Caki2 (cell line): ENCODE measurements around the gene RWDD4. TPM values are rescaled to one million over a fixed set of nuclear protein-coding genes. Genes with fewer than 3 reads are reported as not detected.
"Not testable (repeated sequence)": the region's sequence is repeated elsewhere in the genome, so short reads cannot be mapped to it uniquely, and the experiment has no call there.

Source experiments
- DNase-seq: peaks from one replicate; pipeline ENCODE4 v3.0.0-alpha.2; 2015; ENCODE audit warnings: low read depth
- in situ Hi-C: cut with HindIII; loops from 2 replicates; pipeline ENCODE4 v1.10.0; 2016; ENCODE audit warnings: low sequenced_read_pairs, low pct_unique_long_range_greater_than_20kb, mixed read lengths
- total RNA-seq: library from RNA; depleted of rRNA; stranded (reverse); fragments of >200 nt; shearing (Covaris generic); gene quantifications from 2 replicates; pipeline ENCODE4 v1.2.3, GENCODE V29; 2014; ENCODE audit warnings: low replicate concordance

RWDD4 gene
- total RNA-seq, 1 experiment from 2014 or later = 26.2 TPM

DNA sequence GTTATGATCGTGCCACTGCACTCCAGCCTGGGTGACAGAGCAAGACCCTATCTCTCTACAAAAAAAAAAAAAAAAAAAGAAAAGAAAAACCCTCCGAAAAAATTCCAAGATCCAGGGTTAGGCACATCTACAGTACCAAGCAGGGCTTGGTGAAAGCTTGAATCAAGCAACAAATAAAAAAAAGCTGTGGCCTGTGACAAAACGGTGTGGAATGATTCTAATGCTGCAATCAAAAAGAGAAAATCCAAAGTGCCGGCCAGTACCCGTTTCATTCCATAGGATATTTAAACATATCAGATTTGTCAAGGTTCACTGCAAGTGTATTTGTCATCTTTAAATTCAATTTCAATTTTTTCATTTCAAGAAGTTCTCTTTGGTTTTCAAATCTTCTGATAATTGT lies 20.5 kb downstream of the RWDD4 start:
- no peak for DNase-seq
- in situ Hi-C loops = no loop called here

DNA sequence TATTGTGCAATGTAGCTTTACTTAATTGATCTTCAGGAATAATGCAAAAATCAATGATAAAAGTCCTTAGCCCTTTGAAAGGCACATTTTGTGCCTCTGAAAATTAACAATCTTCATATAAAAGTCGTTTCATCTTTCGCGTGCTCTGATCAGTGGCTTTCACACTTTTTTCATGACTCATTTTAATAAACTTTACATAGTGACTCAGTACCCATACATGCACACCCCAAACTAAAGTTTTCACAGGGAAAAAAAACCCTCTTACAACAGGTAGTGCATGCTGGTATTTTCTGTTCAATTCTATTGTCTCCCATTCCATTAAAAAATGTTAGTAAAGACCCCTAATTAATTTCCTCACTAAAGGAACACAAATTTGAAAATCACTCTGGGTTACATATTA lies 21.5 kb downstream of the RWDD4 start:
- in situ Hi-C loops = no loop called here
- DNase-seq = peak; percentile 33

DNA sequence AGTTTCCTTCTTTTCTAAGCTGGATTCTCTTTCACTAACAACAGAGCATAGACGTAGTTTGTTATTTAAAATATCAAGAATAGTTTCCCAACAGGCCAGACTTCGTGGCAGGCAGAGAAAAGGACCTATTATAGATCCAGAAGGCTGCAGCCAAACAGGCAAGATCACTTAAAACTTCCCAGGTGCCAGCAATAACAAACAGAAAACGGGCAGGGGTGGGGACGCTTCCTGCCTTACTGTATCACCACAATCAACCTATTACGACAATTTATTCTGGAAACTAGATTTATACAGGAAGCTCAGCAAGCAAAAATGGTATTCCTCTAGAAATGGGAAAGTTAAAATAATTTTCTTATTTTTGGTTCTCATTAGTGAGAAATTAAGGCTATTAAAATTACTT lies 22.1 kb downstream of the RWDD4 start:
- in situ Hi-C loops = no loop called here
- no peak for DNase-seq

DNA sequence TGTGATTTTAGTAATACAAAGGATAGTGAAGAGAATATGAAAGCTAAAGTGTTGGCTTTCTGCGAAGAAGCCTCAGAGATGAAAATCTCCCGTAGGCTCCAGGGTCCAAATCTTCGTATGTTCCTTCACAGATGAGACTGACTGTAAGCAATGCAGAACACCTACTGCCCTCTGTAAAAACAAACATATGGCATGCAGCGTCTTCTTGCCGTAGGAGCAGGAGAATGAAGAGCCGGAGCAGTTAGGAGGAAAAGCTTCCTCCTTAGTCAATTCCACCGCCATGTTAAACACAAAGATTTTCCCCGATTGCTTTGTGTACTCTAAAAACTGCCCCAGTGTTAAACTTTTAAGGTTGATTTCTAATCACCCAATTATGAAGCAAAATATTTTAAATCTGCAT lies 22.5 kb downstream of the RWDD4 start:
- peak; percentile 68 for DNase-seq

DNA sequence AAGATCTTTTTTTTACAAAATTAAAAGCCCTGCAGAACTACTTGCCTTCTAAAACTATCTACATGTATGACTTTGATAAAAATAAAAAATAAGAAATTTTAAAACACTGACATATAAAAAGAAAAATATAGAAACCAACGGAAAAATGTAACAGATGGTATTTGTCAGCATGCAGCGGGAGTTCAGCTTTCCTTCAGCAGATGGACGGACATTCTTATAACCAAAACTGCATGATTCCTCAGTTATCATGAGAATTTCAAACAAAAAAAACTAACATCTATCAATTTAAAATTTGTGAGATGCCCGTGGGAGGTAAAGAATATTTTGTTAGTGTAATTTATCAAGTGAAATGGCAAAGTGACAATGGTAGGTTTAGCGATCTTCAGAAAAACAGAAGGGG lies 23.2 kb downstream of the RWDD4 start:
- in situ Hi-C loops = no loop called here
- DNase-seq = no peak

More for the DNA sequence above, 22.5 kb downstream of the RWDD4 start:
- in situ Hi-C loops = no loop called here

DNA sequence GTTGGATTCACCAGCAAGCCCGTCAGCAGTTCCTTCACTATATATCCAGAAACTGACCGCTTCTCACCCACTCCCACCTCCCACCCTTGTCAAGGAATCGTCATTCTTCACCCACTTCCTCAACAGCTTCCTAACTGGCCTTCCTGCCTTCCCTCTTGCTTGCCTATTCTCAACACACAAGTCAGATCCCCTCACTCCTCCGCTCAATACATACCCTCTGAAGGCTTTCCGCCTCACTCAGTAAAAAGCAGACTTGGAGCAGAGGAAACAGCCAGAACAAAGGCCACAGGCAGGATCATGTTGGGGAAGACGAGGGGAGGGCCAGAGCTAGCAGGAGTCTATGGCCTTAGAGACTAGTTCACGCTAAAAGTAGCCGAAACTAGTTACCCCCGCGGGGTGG lies 23.7 kb downstream of the RWDD4 start:
- DNase-seq = no peak
- in situ Hi-C loops = no loop called here

DNA sequence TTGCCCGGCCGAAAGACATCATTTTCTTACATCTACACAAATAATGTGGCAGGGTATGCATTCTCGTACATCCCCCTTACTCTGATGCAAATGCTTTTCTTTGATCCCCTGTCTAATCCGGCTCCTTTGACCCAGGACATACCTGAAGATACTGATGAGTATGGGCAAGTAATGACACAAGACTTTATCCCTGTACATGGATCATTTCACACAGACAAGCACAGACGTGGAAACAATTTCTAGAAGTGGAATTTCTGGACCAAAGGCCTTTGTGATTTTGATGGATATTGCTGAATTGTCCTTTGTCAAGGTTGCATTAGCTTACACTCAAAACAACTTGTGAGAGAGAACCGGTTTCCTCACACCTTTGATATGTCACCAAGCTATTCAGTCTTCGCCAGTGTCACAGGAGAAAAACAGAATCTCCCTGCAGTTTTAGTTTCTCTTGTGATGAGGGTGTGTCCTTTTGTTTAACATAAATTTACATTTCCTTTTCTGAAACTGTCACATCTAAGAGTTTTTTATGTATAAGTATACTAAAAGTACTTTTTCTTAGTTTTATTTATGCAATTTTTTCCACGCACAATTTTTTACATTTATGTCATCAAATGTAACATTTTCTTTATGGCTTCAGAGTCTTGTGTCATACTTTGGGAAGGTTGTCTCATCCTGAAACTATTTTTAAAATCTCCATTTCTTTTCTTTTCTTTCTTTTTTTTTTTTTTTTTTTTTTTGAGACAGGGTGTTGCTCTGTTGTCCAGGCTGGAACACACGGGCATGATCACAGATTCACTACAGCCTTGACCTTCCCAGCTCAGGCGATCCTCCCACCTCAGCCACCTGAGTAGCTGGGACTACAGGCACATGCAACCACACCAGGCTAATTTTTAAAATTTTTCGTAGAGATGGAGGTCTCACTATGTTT lies 25.2 kb downstream of the RWDD4 start:
- no peak for DNase-seq
- in situ Hi-C loops = no loop called here

DNA sequence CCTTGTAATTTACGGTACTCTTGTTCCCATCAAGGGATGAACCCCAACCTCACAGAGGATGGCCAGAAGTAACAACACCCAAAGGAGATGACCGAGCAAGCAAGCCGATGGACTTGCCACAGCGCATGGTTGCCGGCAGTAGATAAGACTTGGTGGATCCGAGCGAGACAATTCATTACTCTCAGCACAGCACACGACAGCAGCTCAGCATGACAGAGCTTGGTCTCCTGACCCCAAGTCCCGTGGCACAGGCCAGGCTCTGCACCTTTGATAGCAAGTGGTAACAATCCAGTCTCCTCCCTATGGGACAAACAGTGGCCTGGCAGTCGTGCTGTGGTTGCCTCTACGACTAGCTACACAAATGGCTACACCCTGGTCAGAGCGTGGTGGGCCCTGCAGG lies 26.3 kb downstream of the RWDD4 start:
- no peak for DNase-seq
- in situ Hi-C loops = no loop called here

DNA sequence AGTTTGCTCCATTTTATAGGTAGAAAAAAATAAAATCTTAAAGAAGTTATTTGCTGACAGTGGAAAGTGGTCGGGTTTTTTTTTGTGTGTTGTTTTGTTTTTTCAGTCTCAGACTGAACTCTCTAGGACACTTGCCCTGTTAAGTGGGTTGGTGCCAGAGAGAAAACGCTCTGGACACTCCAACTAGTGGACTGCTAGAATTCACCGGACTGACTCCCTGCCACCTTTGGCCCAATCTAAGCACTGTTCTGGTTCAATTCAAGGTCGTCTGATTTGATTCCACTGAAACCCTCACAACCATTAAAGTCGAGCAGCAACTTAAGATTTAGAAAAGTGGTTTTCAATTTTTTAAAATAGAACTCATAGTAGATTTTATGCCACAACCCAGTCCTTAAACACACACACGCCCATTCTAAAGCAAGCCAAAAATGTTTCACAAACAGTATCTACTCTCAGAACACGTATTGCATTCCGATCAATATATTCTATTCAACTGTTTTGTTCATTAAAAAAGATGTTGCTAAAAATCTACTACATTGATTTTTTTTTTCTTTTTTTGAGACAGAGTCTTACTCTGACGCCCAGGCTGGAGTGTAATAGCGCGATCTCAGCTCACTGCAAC lies 27.3 kb downstream of the RWDD4 start:
- DNase-seq = no peak
- in situ Hi-C loops = no loop called here

DNA sequence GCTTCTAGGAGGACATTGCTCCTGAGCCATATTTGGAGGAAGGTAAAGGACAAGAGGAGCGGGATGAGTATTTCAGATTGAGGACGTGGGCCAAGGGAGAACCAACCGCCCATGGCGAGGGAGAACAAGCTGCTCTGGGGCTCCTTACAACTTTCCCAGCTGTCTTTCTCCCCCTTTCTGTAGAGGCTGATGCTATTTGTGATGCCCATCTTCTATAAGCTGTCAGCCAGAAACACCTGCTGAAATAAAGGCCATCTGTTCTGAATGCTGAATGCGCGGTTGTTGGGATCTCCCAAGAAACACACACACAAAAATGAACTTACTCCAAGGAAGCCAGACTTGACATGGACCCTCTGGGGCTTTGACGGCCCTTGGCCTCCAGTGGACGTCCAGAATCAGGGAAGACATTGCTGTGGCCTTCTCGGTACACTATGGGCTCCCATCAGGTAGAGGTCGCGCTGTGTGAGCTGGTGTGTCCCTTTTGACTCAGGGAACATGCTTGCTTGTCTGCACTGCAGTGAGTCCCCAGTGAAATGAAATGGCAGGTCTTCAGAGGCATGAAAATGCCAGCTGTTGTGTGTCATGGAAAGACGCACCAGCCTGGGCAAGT lies 30.9 kb downstream of the RWDD4 start:
- in situ Hi-C loops = no loop called here
- no peak for DNase-seq

DNA sequence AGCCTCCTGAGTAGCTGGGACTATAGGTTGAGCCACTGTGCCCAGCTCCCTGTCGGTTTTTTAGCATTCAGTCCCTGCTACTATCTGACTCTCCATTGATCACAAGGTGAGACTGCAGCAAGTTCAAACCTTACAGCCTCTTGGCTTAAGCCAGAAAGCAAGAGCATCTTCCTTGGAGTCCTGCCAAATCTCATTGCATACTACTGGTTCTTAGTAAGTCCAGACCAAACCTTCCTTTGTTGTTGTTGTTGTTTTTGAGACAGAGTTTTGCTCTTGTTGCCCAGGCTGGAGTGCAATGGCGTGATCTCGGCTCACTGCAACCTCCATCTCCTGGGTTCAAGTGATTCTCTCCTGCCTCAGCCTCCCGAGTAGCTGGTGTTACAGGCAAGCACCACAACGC lies 31.7 kb downstream of the RWDD4 start:
- in situ Hi-C loops, DNase-seq: not testable (repeated sequence)

DNA sequence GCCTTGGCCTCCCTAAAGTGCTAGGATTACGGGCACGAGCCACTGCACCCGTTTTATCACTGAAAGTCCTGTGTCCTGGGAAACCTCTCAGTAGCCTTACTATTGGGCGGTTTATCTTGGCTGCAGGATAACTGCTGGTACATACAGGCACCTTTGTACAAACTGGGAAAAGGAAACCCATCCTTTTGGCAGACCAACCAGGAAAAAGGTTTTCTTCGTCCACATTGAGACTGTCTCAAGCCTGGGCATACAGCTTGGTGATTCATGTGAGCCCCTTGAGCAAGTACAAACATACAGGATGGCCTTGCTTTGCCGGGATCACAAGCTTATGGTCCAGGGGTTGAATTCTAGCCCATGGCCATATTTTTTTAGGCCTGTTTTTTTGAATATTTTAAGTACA lies 32.8 kb downstream of the RWDD4 start:
- no peak for DNase-seq
- in situ Hi-C loops = no loop called here

DNA sequence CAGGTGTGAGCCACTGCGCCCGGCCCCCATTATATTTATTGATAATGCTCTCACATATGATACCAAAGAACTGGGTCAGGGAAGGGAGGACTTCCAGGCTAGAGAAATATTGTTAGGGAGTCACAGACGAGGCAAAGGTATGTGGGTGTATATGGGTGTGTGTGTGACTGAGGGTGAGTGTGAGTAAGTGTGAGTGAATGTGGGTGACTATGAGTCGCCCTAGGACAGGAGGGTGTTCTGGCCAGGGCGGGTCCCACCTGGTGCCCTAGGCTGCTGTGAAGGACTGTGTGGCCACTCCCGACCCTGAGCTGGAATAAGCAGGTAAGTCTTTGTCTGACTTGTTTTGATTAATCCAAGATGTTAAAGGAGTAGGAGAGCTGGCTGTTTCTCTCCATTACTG lies 34.4 kb downstream of the RWDD4 start:
- in situ Hi-C loops = no loop called here

DNA sequence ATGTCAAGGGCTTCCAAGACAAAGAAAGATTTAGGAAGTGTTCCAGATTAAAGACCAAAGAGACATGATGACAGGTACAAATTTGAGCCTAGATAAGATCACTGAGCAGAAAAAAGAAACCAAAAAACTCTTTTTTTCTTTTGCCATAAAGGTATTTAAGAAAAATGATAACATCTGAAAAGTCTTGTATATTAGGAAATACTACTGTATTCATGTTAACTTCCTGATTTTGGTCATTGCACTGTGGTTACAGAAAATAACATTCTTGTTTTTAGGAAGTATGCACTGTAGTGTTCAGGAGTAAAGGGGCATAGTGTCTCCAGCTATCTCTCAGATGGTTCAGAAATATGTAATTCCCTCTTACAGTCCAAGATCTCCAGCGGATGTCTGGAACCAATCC lies 37.1 kb downstream of the RWDD4 start:
- no peak for DNase-seq
- in situ Hi-C loops = no loop called here

More for the DNA sequence above, 34.4 kb downstream of the RWDD4 start:
- no peak for DNase-seq

DNA sequence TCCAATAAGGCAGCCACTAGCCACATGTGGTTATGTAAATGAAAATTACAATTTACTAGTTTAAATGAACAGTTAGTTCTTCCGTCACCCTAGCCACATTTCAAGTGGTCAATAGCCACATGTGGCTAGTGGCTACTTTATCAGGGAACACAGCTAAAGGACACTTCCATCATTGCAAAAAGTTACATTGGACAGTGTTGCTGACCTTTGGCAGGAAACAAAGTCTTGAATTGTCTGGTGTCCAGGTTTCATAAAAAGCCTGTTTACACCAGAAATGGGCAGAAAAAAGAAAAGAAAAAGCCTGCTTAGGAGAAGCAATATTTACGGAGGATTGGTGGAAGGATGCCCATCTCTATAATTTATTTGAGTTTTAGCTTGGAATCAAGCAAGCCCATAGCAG lies 38.6 kb downstream of the RWDD4 start:
- no peak for DNase-seq
- in situ Hi-C loops = no loop called here

DNA sequence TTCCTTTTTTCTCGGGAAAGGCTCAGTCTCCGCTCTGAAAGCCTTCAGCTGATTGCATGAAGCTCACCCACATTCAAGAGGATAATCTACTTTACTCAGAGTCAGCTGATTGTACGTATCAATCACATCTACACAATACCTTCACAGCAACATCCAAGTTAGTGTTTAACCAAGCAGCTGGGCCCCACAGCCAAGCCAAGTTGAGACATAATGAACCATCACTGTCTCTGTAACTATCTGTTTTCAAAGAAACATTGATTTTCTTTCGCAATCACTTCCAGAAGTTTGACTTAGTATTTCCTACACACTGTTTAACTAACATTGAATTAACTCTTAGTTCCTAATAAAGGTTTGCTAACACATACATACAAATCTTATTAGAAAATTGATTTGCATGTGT lies 40.3 kb downstream of the RWDD4 start:
- DNase-seq = no peak
- in situ Hi-C loops = no loop called here

DNA sequence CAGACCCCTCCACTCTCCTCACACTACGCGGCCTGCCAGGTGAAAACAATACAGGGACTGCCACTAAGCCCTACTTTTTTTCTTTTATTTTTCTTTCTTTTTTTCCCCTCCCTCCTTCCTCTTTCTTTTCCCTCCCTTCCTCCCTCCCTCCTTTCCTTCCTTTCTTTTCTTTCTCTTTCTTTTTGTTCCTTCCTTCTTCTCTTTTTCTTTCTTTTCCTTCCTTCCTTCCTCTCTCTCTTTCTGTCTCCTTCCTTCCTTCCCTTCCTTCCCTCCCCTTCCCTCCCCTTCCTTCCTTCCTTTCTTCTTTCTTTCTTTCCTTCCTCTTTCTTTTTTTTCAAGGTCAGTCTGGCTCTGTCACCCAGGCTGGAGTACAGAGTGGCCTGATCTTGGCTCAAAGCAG lies 41.9 kb downstream of the RWDD4 start:
- in situ Hi-C loops = no loop called here
- DNase-seq = no peak

DNA sequence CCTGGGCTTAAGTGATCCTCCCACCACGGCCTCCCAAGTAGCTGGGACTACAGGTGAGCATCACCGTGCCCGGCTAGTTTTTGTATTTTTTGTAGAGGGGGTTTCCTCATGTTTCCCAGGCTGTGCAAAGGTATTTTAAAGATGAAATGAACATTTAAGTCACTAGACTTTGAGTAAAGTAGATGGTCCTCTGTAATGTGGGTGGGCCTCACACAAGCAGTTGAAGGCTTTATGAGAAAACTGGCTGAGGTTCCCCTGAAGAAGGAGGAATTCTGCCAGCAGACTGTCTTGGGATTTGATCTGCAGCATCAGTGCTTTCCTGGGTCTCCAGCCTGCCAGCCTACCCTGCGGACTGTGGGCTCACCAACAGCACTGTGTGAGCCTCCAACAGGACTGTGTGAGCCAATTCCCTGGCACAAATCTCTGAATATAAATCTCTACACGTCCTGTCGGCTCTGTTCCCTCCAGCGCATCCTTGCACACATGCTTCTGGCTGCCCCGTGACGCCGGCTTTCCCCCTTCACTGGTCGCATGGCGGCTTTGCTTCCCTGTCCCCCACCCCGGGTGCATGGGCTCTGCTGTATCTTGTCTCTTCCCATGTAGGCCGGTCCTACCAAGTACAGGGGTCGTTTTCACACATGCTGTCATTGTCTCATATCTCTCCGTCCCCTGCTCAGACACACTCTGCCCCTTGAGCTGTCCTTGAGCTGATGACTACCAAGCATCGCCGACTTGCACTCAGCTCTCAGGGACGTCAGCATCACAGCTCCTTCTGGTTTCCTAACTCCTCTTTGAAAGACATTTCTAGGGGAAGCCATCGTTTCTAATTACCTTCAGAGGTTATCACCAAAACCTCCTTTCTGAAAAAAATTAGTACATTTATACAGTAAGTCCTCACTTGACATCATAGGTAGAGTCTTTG lies 46.4 kb downstream of the RWDD4 start:
- in situ Hi-C loops = no loop called here
- DNase-seq = no peak
